Stimulated activated CD4-positive, alpha-beta T cell treated with anti-CD3 and anti-CD28 coated beads, Interleukin-1b, Interleukin-23, amount 100 ng/mL, for 4 hours (primary cell): Measurements from ENCODE around the gene NF1.
"Not testable (repeated sequence)": the region's sequence is repeated elsewhere in the genome, so short reads cannot be mapped to it uniquely, and the experiment has no call there.

Source experiments
- DNase-seq, 2 donors: peaks; one replicate each; pipeline ENCODE4 v3.0.0-alpha.2; 2020; ENCODE audit warnings: low read depth in 2 of 2

The NF1 gene

GRCh38 chr17:31131299-31131698 is 36.5 kb downstream of the NF1 start:
- DNase-seq, result no peak

GRCh38 chr17:31132977-31133376 is 38.2 kb downstream of the NF1 start:
- DNase-seq, result no peak

DNA sequence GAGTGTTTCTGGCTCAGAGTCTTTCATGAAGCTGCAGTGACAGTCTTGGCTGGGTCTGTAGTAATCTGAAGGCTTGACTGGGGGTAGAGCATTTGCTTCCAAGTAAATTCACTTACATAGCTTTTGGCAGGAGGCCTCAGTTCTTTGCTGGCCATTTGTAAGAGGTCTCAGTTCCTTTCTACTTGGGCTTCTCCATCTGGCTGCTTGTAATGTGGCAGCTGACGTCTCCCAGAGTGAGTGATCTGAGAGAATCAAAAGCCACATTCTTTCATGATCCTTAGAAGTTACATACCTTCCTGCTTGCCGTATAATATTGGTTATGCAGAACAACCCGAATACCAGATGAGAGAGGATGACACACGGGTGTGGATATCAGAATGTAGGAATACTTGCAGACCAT is 39.8 kb downstream of the NF1 start:
- no peak for DNase-seq

GRCh38 chr17:31136319-31136718 is 41.5 kb downstream of the NF1 start:
- DNase-seq, result no peak

DNA sequence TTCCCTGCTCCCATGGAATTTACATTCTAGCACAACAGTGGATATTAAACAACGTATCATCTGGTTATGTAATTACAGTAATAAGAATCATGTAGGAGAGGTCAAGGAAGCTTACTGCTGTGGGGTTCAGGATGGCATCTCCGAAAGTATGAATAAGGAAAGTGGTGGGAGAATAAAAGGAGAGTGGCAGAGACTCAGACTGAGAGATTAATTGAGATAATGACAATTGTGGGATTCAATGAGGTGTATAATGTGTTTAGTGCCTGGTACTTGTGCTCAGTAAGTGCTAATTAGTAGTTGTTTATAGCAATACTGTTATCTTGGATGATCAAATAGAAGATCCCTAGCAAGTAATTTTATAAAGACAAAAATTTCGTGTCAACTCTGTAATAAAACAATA is 45.3 kb downstream of the NF1 start:
- DNase-seq, result no peak

DNA sequence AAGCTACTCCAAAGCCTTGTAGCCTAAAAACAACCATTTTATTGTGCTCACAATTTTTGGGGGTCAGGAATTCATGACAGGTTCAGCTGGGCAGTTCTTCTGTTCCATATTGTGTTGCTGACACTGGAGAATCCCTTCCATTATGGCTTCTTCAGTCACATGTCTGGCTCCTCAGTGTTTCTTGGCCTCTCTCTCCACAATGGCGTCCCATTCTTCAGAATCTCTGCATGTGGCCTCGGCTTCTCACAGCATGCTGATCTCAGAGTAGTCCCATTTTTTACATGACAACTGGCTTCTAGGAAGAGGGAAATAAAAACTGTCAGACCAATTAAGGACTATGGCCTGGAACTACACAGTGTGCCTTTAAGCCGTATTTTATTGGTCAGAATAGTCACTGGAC is 49.7 kb downstream of the NF1 start:
- no peak for DNase-seq

- DNase-seq, result no peak
Measured at GRCh38 chr17:31144836-31145235, 50.1 kb downstream of the NF1 start.

- no peak for DNase-seq
Measured at GRCh38 chr17:31147507-31148202, 52.9 kb downstream of the NF1 start.

DNA sequence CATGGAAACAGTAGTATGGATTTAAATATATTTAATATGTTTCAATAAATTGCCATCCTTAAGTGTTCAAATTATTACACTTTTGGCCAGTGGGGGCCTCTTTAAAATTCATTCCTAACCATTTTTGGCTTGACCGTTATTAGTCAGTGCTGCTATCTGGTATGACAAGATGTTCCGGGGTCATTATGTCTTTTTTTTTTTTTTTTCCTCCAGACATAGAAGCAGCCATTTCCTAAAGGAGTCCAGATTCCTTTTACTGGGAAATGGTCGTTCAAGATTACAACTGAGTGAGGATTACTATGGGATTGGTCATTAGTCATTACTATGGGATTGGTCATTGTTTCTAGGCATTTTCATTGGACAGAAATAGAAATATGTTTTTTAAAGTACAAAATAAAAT is 53.4 kb downstream of the NF1 start:
- DNase-seq, result no peak

- no peak for DNase-seq
Measured at GRCh38 chr17:31152271-31152670, 57.5 kb downstream of the NF1 start.

DNA sequence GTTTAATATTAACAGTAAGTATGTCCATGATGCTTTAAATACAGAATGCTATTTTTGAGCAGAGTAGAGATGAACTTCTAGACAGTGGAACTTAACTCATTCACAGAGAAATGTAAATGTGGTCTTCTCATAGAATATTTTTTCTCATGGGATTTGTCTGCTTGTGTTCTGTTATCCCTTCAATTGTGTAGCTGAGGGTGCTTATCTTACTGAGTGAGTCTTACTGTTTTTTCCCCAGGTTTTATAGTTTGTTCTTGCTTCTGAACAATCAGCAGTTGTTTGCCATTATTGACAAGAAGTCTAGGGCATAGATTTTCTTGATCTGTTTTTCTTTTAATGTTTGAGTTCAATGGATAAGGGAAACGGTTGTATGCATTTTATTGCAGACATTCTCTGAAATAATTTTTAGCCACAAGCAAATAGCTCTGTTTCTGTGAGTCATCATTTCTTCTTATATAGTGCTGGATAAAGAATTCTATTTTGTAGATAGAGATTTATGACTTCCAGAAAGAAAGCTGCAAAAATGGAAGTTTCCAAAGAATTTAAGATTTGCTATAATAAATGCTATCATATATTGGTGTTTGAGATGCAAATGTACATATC is 60.5 kb downstream of the NF1 start:
- DNase-seq, result no peak

DNA sequence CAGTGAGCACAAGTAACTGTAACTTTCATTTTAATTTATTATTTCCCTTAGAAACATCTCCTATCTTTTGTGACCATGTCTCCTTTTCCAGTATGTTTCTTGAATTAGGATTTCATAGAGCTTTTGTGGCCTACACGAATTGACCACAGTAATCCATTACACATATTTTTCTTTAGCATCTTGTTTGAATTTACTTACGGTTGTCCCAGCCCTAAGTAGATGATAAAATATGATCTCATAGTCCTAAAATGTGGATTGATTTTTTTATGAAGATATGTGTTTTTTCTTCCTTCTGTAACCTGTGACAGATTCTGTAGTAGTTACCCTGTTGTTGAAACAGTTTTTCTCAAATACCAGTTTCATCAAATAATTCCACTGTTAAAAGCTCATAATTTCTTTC is 61.5 kb downstream of the NF1 start:
- DNase-seq, result no peak

DNA sequence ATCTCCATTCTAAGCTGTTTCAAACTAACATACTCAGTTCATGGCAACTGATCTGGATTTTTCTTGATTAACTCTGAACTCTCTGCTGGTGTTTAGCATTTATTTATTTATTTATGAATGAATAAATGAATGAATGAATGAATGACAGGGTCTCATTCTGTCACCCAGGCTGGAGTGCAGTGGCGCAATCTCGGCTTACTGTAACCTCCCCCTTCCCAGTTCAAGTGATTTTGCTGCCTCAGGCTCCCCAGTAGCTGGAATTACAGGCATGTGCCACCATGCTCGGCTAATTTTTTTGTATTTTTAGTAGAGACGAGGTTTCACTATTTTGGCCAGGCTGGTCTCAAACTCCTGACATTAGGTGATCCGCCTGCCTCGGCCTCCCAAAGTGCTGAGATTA is 62.1 kb downstream of the NF1 start:
- DNase-seq, result not testable (repeated sequence)

DNA sequence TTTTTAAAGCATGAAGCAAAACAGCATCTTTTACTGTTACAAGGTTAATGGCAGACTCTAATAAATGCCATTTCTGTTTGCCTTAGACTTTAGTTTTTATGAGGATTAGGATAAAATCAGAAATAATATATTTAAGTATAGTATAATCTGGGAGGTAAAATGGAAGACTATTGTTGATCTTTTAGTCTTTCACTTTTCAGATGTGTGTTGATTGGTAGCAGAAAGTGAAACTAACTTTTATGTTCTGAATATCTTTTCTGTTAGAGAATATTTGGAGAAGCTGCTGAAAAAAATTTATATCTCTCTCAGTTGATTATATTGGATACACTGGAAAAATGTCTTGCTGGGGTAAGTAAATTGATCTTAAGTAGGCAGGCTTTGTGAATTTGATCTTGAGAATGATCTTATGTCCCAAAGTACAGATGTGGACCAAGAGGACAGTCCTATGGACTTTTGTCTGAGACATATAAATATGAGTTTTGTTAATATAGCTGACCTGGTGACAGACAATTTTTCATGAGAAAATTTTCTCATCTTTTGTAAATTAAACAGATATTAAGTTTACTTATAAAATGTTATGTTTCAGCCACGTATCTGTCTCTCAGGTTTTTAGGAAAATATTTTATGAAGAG is 64.1 kb downstream of the NF1 start:
- DNase-seq, result no peak

- no peak for DNase-seq
Measured at GRCh38 chr17:31163091-31163781, 68.5 kb downstream of the NF1 start.

DNA sequence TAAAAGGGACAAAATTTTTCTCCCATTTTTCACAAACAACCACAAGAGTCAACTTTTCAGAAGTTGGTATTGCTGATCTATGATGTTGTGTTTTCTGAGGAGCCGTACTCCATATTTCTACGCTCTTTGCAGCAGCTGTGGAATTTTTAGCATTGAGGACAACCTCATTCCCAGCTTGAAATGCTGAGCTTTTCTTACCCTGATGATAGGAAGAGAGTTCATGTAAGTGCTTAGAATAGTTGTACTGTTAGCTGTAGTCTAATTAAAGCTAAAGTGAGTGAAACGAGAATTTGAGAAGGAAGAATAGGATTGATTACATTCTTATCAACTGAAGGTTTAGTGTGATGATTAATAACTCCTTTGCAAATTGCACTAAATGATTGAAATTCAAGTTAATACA is 72.3 kb downstream of the NF1 start:
- no peak for DNase-seq

DNA sequence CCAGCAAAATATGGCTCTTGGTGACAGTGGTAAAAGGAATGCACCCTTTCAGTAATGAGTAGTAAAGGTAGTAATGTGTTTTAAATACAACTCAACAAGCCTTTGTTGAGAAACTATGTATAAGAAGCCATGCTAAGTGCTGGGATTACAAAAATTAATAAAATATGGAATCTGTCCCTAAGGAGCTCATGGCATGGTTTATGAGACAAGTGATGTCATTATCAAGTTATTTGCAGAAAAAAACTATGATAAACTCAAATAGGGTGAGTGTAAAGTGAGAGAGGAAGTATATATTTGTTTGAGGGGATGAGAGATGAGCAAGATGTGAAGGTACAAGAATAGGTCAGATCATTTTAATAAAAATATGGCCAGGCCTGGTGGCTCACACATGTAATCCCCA is 76.9 kb downstream of the NF1 start:
- no peak for DNase-seq

- no peak for DNase-seq
Measured at GRCh38 chr17:31172388-31172787, 77.6 kb downstream of the NF1 start.

- no peak for DNase-seq
Measured at GRCh38 chr17:31174215-31174614, 79.4 kb downstream of the NF1 start.

DNA sequence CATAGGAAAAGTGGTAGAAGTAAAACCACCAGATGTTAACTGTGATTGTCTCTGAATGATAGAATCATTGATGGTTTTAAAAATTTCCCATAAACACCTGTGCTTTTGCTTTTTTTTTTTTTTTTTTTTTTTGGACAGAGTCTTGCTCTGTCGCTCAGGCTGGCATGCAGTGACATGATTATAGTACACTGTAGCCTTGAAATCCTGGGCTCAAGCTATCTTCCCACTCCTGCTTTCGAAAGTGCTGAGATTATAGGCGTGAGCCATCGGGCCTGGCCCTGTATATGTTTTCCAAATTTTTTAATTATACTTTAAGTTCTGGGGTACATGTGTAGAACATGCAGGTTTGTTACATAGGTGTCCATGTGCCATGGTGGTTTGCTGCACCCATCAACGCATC is 80.5 kb downstream of the NF1 start:
- no peak for DNase-seq

DNA sequence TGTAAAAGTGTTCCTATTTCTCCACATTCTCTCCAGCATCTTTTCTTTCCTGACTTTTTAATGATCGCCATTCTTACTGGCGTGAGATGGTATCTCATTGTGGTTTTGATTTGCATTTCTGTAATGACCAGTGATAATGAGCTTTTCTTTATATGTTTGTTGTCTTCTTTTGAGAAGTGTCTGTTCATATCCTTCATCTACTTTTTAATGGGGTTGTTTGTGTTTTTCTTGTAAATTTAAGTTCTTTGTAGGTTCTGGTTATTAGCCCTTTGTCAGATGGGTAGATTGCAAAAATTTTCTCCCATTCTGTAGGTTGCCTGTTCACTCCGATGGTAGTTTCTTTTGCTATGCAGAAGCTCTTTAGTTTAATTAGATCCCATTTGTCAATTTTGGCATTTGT is 81.4 kb downstream of the NF1 start:
- DNase-seq, result not testable (repeated sequence)

- not testable (repeated sequence) for DNase-seq
Measured at GRCh38 chr17:31178951-31179350, 84.2 kb downstream of the NF1 start.

DNA sequence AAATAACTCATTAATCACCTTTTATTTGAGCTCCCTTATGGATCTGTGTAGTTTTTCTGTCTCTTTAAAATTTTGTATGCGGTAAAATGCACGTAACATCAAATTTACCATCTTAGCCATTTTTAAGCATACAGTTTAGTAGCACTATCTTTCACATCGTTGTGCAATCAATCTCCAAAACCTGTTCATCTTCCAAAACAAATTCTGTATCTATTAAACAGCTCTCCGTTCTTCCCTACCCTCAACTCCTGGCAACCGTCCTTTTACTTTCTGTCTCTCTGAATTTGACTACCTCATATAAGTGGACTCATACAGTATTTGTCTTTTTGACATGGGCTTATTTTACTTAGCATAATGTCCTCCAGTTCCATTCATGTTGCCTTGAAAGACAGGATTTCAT is 100.5 kb downstream of the NF1 start:
- no peak for DNase-seq
